ENCODE data around the gene STK32B.

DNA sequence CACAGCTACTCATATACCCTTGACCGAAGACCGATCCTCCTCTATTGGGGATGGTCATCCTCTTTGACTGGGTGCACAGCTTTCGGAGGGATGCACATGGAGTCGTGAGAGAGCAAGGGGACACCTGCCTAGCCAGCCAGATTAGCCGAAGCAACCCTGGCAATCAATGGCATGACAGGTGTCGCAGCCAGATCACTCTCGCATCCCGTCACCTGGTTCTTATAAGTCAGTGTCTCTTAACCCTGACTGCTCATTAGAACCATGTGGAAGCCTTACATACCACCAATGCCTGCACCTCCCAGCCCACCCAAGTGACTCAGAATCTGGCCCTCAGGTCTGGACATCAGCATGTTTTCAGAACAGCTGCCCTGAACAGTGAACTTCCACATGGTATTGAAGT is 407.4 kb downstream of the STK32B start:
- TF ChIP-seq CTCF (IDR thresholded peaks at IDR 0.05) (no peak), POLR2AphosphoS5 (IDR thresholded peaks at IDR 0.05) (no peak)
